Peyer's patch (tissue), 4 donors: Measurements from ENCODE around the gene NAALADL1. TPM values are rescaled to one million over a fixed set of nuclear protein-coding genes. Genes with fewer than 3 reads are reported as not detected.

ENCODE experiments used
- DNase-seq, 3 donors: peaks; one replicate each; pipeline ENCODE4 v3.0.0-alpha.2; 2017 to 2019
- H3K27ac ChIP-seq, 4 donors: fragments of 200-600 bp; sonication (generic); one replicate each; pipeline ENCODE4 v1.5.1; 2016 to 2019
- H3K27me3 ChIP-seq, 2 donors: fragments of 200-600 bp; sonication (generic); one replicate each; pipeline ENCODE4 v1.5.1; 2019
- H3K36me3 ChIP-seq, 3 donors: fragments of 200-600 bp; sonication (generic); one replicate each; pipeline ENCODE4 v1.5.1; 2016 to 2019
- H3K4me1 ChIP-seq, 4 donors: fragments of 200-600 bp; sonication (generic); one replicate each; pipeline ENCODE4 v1.5.1; 2016 to 2019
- H3K4me3 ChIP-seq, 4 donors: fragments of 200-600 bp; sonication (generic); 1 replicate in 3 of 4; 2 replicates in 1 of 4; pipeline ENCODE4 v1.5.1; 2016 to 2019; ENCODE audit warnings: mild to moderate bottlenecking in 1 of 4
- H3K9me3 ChIP-seq, 4 donors: fragments of 200-600 bp; sonication (generic); one replicate each; pipeline ENCODE4 v1.5.1; 2016 to 2019; ENCODE audit warnings: mild to moderate bottlenecking in 1 of 4
- POLR2A ChIP-seq, 2 donors: fragments of 450-650 bp; IDR thresholded peaks; one replicate each; pipeline ENCODE4 v1.5.1; 2017; ENCODE audit warnings: antibody characterized with exemption in 2 of 2, mild to moderate bottlenecking in 2 of 2, moderate library complexity in 2 of 2
- total RNA-seq, 4 donors: library from RNA; depleted of rRNA; stranded (reverse); fragments of >200 nt; gene quantifications; one replicate each; pipeline ENCODE4 v1.1.0, GENCODE V29; 2016
- TF ChIP-seq, protein P1 (sequence below), 6 experiments: fragments of 450-650 bp in 4 of 6; fragments of 200-600 bp in 2 of 6; sonication (generic) in 1 of 6; IDR thresholded peaks; one replicate each; pipeline ENCODE4 v1.5.1; 2017 to 2019; ENCODE audit warnings: antibody characterized with exemption in 6 of 6, mild to moderate bottlenecking in 3 of 6, moderate library complexity in 1 of 6

NAALADL1 gene
- total RNA-seq, 4 donors from 2014 or later: 40.4 to 1,241 (median 898) TPM

DNA sequence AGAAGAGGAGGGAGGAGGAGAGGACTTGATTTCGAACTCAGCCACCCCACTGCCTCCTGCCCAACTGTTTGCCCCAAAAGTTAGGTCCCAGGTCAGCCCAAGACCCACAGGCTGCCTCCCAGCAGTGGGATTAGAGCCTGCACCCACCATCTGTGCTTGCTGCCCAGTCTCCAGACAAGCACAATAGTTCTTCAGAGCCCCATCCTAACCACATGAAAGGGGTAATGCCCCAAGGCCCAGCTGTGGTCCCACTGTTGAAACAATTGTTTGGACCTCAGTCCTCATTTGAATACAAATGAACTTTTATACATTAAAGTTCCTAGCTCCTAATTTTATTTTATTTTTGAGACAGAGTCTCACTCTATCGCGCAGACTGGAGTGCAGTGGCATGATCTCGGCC, 32.3 kb upstream of the NAALADL1 start:
- no peak overlapping the region for H3K4me3 ChIP-seq
- no peak for DNase-seq
- H3K36me3 ChIP-seq: peaks cover 0 to 39% (median 0%) of the 10 kb centered on the region in 3 donors
- no peaks in the 10 kb centered on the region for H3K9me3 ChIP-seq
- TF ChIP-seq, protein P1, sequence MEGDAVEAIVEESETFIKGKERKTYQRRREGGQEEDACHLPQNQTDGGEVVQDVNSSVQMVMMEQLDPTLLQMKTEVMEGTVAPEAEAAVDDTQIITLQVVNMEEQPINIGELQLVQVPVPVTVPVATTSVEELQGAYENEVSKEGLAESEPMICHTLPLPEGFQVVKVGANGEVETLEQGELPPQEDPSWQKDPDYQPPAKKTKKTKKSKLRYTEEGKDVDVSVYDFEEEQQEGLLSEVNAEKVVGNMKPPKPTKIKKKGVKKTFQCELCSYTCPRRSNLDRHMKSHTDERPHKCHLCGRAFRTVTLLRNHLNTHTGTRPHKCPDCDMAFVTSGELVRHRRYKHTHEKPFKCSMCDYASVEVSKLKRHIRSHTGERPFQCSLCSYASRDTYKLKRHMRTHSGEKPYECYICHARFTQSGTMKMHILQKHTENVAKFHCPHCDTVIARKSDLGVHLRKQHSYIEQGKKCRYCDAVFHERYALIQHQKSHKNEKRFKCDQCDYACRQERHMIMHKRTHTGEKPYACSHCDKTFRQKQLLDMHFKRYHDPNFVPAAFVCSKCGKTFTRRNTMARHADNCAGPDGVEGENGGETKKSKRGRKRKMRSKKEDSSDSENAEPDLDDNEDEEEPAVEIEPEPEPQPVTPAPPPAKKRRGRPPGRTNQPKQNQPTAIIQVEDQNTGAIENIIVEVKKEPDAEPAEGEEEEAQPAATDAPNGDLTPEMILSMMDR (IDR thresholded peaks at IDR 0.05): no peak
- no peak for TF ChIP-seq POLR2A (IDR thresholded peaks at IDR 0.05)
- H3K27me3 ChIP-seq: no peaks in the 10 kb centered on the region
- H3K27ac ChIP-seq: no peak overlapping the region
- no peaks in the 10 kb centered on the region for H3K4me1 ChIP-seq

DNA sequence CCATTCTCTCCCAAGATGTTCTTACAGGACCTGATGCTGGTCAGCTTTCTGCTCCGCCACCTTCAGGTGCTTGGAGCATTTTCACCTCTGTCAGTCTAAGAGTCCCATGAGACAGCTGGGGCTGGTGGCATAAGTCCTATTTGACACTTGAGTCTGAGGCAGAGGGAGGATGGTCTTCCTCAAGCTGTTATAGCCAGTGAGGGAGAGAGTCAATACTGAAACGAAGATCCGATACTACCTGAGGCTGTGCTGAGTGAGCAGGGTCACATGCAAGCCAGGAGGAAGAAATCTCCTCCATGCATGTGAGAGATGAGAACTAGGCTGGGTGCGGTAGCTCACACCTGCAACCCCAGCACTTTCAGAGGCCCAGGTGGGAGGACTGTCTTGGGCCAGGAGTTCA, 31.3 kb upstream of the NAALADL1 start:
- Histone ChIP-seq H3K36me3 (peaks cover 0 to 46% (median 0%) of the 10 kb centered on the region in 3 donors), H3K4me1 (peaks cover 5 to 10% (median 5%) of the 10 kb centered on the region in 4 donors), H3K4me3 (no peak overlapping the region), H3K27me3 (no peaks in the 10 kb centered on the region), H3K9me3 (no peaks in the 10 kb centered on the region), H3K27ac (no peak overlapping the region)
- no peak for DNase-seq
- TF ChIP-seq, protein P1 (IDR thresholded peaks at IDR 0.05): no peak
- TF ChIP-seq POLR2A (IDR thresholded peaks at IDR 0.05): no peak

DNA sequence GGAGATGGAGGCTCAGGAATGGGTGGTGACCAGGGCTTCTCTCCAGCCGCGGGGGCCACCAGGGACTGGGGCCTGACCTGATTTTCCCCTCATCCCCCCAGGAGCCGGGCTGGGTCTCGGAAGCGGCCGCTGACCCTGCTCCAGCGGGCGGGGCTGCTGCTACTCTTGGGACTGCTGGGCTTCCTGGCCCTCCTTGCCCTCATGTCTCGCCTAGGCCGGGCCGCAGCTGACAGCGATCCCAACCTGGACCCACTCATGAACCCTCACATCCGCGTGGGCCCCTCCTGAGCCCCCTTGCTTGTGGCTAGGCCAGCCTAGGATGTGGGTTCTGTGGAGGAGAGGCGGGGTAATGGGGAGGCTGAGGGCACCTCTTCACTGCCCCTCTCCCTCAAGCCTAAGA, 29.5 kb upstream of the NAALADL1 start:
- H3K36me3 ChIP-seq: peaks cover 0 to 46% (median 0%) of the 10 kb centered on the region in 3 donors

DNA sequence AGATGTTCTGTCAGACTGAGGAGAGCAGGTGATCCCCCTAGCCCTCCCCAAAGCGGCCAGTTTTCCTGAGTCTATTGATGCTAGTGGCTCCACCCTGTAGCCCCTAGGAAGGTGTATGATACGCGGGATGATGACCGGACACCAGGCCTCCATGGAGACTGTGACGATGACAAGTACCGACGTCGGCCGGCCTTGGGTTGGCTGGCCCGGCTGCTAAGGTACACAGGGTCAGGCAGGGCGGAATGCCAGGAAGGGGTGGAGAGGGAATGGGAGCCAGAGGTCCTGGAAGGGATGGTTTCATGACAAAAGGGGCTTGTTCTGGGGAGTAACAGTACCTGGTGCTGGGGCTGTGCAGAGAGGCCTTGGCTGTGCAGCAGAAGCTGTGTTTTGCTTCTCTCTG, 28.9 kb upstream of the NAALADL1 start:
- TF ChIP-seq, protein P1 (IDR thresholded peaks at IDR 0.05): no peak
- no peak for TF ChIP-seq POLR2A (IDR thresholded peaks at IDR 0.05)
- no peaks in the 10 kb centered on the region for H3K27me3 ChIP-seq
- H3K27ac ChIP-seq: no peak overlapping the region
- peaks cover 6 to 21% (median 8%) of the 10 kb centered on the region in 4 donors for H3K4me1 ChIP-seq
- no peaks in the 10 kb centered on the region for H3K9me3 ChIP-seq
- no peak for DNase-seq
- peaks cover 0 to 46% (median 0%) of the 10 kb centered on the region in 3 donors for H3K36me3 ChIP-seq
- no peak overlapping the region for H3K4me3 ChIP-seq

More for the DNA sequence above, 29.5 kb upstream of the NAALADL1 start:
- peaks cover 6 to 21% (median 8%) of the 10 kb centered on the region in 4 donors for H3K4me1 ChIP-seq
- no peaks in the 10 kb centered on the region for H3K27me3 ChIP-seq
- TF ChIP-seq, protein P1 (IDR thresholded peaks at IDR 0.05): no peak
- TF ChIP-seq POLR2A (IDR thresholded peaks at IDR 0.05): no peak
- DNase-seq: no peak
- no peaks in the 10 kb centered on the region for H3K9me3 ChIP-seq
- H3K27ac ChIP-seq: no peak overlapping the region
- H3K4me3 ChIP-seq: no peak overlapping the region

DNA sequence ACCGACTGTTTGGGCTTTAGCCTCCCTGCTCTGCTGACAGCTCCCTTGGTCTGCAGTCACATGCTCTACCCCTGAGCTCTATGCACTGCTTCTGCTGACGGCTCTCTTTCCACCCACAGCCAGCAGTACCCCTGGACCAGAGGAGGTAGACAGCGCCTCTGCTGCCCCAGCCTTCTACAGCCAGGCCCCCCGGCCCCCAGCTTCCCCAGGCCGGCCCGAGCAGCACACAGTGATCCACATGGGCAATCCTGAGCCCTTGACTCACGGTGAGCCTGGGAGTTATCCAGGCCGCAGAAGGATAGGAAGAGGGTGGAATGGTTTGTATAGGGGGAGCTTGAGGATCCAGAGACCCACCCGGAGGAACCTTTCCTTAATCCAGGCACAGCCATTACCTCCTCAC, 28.5 kb upstream of the NAALADL1 start:
- H3K27me3 ChIP-seq: no peaks in the 10 kb centered on the region
- TF ChIP-seq, protein P1 (IDR thresholded peaks at IDR 0.05): no peak
- TF ChIP-seq POLR2A (IDR thresholded peaks at IDR 0.05): no peak
- H3K9me3 ChIP-seq: no peaks in the 10 kb centered on the region
- no peak overlapping the region for H3K4me3 ChIP-seq
- no peak overlapping the region for H3K27ac ChIP-seq
- no peak for DNase-seq
- peaks cover 0 to 46% (median 0%) of the 10 kb centered on the region in 3 donors for H3K36me3 ChIP-seq
- H3K4me1 ChIP-seq: peaks cover 6 to 21% (median 8%) of the 10 kb centered on the region in 4 donors

DNA sequence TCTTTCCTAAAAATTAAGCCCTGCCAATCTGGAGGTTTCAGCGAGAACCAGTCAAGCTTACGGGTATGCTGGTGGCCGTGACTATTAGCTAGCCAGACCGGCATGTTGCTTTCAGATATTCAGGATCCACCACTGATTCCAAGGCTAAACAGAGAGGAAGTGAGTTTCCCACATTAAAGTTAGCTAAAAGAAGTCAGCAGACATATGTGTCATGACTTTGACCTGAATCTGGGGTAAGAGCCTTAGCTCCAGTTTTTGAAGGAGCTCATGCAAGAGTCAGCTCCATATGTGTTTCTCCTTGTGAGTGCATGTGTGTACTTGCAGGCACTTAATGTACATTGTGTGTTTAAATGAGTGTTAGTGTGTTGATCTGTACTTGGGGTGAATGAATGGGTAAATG, 27.1 kb upstream of the NAALADL1 start:
- no peaks in the 10 kb centered on the region for H3K9me3 ChIP-seq
- TF ChIP-seq POLR2A (IDR thresholded peaks at IDR 0.05): no peak
- TF ChIP-seq, protein P1 (IDR thresholded peaks at IDR 0.05): no peak
- no peak overlapping the region for H3K27ac ChIP-seq
- peaks cover 6 to 21% (median 8%) of the 10 kb centered on the region in 4 donors for H3K4me1 ChIP-seq
- DNase-seq: no peak
- no peak overlapping the region for H3K4me3 ChIP-seq
- H3K36me3 ChIP-seq: peaks cover 0 to 46% (median 0%) of the 10 kb centered on the region in 3 donors
- no peaks in the 10 kb centered on the region for H3K27me3 ChIP-seq
